Measurements from ENCODE around the gene TIE1.

The TIE1 gene

DNA sequence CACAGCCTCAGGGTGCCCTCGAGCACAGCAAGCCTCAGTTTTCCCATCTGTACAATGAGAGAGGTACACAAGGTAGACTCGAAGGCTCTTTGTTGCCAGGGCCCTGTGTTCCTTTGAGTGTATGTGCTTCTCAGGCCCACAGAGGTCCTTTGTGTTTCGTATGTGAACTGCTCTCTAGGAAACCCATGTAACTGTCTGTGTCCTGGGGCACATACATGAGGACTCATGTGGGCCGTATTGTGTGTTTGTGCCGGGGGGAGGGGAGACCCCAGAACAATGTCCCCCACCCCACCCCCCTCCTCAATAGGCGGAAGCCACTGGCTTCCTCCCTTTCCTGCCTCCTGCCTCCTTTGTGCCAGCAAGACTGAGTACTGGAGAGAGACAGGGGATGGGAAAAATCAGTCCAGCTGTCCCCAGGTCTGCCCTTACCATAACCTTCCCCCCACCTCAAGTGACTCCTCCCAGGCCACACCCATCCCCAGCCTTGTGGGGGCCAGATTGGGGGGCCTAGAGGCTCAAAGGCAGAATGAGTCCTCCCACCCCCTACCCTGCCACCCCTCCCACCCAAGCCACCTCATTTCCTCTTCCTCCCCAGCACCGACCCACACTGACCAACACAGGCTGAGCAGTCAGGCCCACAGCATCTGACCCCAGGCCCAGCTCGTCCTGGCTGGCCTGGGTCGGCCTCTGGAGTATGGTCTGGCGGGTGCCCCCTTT, at the start of gene TIE1:
TSS of gene TIE1 (plus strand) at position 605 of the 717 bp plus-strand sequence. CDS start at position 695, 90 bp downstream.
- DNase-seq (ENCODE audit: low spot score) = no peak

DNA sequence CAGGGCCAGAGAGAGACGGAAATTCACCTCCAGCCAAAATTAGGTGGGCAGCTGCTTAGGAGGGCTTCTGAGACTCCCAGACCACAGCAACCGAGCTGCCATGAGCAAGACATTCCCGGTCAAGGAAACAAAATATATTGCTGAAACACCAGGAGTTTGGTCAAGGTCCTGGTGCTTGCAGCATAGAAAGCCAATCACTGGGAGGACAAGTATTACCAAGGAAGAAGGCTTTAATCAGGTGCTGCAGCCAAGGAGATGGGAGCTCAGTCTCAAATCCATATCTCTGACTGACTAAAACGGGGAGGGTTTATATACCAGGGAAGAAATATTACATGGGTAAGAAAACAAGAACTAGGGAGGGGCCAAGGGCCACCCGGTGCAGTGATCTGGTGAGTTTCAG, 49.8 kb upstream of the TIE1 start:
- no peak for DNase-seq (ENCODE audit: low spot score)

DNA sequence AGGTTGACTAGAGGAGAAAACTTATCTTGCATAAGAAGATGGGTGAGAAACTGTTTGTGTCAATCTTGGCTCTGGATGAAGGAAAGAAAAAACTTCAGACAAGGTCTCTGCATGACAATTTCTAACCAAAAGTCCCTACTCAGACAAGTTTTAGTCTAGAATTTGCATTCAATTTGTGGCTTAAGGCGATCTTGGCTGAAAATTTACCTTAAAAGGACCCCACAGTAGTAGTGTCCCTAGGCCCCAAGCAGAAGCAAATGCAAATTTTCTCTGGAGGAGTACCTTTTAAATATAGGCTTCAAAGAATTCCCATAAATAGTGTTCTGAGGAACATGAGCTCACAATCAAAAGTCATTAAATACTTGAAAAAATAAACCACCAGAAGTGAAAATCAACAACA, 48.6 kb upstream of the TIE1 start:
- DNase-seq (ENCODE audit: low spot score) = no peak

DNA sequence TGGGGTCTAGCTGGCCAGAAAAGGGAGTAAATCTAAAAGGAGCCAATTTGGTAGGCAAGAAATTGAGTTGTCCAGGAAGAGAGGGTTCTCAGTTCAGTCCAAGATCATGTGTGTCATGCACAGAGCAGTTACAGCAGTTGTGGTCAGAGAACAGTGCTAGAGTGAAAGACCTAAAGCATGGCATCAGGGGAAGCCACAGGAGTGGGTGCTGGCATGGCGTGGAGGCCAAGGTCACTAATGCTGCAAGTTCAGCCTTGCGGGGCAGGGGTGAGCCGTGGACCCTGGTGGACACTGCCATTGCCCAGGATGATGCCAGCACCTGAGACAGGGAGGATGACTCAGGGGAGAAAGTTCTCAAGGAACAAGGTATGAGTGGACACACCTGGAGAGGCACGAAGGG, 47.6 kb upstream of the TIE1 start:
- DNase-seq (ENCODE audit: low spot score) = no peak

DNA sequence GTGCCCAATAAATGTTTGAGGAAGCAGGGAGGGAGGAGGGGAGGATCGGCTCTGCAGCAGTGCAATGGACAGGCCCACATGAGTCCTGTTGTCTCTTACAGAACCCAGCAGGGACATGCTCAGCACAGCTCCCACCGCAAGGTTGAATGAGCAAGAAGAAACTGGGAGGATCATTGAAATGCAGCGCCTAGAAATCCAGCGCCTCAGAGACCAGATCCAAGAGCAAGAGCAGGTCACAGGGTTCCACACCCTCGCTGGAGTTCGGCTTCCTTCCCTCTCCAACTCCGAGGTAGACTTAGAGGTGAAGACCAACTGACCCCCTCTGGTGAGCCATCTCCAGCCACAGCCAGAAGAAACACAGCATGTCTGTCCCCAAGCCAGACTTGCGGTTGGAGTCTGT, 46.9 kb upstream of the TIE1 start:
- DNase-seq (ENCODE audit: low spot score) = no peak

DNA sequence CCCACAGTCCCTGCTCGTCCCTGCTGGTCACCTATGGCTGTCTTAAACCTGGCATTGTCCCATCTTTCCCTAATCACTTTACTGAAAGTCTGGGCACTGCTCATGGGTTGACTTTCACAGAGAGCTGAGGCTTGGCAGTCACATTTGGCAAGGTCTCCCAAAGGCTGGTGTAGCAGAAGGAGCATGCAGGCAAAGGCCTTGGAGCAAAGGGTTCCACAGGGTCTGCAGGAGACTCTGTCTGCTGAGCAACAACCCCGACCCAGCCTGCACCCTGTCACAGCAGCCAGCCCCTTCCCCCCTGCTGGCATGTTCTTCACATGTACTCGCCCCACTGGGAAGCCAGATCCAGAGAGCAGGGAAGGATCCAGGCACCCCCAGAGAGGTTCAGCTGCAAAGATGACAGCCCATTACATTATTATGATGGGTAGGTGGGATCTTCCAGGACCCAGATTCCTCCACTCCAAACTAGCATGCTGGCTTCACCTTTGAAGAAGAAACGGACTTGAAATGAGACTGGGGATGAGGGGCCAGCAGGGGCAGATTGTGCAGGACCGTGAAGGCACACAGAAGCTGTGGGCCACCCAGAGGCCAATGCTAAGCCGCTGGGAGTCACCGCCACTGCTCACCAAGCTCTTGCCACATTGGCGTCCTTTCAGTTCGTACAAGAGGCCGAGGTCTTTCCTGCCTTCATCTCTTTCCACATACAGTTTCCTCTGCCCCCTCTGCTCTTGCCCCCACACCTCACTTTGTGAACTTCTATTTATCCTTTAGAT, 45.2 kb upstream of the TIE1 start:
- no peak for DNase-seq (ENCODE audit: low spot score)

DNA sequence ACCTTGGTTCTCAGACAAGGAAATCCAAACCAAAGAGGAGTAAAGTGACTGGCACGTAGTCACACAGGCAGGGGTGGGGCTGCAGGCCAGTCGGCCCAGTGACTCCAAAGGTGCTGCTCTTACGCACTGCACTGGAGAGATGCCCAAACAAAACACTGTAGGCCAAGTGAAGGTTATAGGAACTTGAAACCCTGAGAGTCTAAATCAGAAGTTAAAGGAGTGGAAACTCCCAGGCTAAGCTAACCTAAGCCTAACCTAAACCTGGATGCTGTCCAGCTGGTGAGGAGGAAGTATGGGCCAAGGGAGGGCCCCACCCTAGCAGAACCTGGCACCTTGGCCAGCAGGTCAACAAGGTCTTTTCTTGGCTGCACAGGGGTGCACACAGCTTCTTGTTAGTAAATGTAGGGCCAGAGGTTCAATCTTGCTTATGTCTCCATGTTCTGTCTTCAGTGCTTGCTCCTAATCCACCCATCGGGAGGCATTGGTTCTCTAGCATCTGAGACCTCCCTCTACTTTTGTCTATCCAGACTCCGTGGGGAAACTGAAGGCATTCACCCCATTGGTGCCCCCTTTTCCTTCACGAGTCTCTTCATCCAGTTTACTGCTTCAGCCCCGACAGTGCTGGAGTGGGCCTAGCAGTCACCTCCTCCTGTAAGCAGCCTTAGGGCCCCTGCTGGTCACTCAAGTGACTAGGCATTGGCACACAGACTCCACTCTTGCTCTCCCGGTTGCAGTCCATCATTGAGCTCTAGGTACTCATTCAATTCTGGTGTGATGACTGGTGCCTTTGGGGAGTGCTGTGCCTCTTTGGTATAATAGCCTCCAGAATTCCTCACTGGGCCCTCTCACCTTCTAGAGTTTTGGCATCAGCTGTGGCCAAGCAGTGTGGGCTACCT, 43.9 kb upstream of the TIE1 start:
- DNase-seq (ENCODE audit: low spot score) = no peak

DNA sequence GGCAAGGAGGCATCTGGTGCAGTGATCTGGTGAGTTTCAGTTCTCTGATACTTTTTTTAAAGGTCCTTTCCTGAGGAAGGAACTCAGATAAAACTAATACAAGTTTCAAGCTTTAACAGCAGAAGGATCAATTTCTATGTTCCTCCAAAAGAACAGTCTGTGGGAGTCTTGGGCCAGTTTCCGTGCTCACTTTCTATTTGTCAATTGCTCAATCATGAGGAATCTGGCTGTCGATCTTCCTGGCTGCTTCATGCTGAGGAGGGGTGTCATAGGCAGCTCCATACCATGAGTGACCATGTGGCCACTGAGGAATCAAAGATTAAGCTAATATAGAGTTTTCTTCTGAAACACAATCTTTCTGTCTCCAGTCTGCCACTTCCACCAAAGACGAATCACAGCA, 42.4 kb upstream of the TIE1 start:
- DNase-seq (ENCODE audit: low spot score) = no peak

DNA sequence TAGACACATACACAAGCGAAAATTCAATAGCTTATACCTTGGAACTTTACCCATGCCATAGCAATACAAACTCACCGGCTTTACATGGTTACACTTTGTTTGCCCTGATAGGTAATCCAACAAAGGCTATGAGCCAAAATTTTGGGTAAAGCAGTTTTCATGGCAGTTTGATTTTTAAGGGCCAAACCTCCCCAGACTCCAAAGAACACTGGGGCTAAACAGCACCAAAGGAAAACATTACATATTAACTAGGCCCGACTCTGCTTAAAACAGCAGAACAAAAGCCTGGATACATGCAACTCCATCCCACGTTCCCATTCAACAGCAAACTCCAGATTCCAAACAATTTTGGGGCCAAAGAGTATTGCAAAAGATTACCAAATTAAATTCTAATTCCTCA, 35.4 kb upstream of the TIE1 start:
- DNase-seq (ENCODE audit: low spot score) = no peak

DNA sequence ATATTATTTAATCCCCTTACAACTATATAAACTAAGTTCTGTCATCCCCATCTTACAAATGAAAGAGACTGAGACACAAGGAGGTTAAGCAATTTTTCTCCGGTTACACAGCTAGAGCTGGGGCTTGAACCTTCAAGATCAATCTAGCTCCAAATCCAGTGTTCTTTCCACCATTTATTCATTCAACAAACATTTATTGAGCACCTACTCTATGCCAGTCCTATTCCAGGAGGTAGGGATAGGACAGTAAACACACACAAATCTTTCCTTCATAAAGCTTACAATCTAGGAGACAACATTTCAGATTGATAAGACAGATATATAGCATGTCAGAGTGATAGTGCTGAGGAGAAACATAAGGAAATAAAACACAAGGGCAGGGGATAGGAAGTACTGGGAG, 33.9 kb upstream of the TIE1 start:
- no peak for DNase-seq (ENCODE audit: low spot score)

DNA sequence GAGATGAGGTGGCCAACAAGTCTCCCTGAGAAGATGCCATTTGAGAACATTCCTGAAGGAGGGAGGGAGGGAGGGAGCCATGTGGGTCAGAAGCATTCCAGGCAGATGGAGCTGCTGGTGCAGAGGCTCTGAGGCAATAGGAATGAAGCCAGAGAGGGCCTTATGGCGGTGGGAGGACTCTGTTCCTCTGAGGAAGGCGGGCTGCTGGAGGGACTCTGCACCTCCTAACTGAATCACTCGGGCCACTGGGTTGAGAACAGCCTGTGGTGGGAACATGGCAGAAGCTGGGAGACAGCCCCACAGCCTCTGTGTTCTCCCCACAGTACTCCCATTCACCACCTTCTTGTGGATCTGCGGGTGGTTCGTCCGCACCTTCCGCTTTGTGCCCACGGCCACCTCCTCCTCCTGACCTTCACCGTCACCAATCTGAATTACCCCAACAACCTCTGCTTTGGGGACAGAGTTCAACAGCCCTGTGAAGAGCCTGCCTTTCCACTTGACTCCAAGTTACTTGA, 33.4 kb upstream of the TIE1 start:
- DNase-seq (ENCODE audit: low spot score) = peak; percentile 83

DNA sequence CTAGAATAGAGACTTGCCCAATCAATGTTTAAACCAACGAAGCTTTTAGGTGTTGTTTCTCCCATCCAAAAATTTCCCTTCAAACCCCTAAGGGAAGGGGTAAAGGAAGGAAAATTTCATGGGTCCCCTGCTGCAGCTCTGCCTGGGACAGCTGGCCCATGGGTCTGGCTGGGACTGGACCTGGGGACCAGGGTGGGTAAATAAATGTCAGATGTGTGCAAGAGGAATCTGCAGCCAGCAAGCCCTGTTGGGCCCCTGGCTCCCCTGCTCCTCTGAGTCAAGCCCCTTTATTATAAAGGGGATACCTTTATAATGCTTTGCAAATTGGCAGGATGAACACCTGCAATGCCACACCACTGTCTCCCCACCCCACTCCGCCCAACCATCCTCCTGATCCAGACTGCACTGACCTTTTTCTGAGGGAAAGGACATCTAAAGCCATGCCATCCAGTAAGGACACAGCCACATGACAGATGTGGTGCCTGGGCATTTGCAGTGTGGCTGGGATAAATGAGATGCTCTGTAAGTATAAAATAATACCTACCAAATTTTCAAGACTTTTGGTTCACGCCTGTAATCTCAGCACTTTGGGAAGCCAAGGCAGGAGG, 32.9 kb upstream of the TIE1 start:
- DNase-seq (ENCODE audit: low spot score) = no peak

DNA sequence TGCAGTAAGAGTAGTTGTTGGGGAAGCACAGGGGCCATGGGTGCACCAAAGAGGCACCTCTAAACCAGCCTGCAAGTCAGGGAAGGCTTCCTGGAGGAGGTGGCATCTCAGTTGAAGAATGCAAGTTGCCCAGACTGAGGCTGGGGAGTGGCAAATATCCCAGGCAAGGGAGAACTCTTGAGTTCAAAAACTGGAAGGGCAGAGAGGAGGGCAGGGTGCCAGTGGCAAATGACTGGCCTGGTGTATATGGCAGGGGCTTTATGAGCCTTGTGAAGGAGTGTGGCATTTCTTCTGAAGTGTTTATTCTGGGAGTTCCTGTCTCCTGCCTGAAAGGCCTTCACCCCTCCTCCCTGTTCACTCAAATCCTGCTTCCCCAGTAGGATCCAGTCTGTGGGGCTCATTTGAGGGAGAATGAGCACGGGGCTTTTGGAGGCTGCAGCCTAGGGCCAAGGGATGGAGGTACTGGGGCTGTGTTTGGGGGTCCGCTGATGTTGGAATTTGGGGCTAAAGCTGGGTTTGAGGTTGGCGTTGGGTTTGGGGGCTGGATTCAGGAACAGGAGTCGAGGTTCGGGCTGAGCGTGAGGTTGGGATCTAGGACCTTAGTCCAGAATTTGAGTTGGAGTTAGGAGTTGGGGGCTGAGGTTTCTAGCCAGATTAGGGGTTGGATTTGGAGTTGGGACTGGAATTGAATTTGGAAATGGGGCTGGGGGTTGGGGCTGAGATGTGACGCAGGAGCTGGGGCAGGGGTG, 31.0 kb upstream of the TIE1 start, which contains the start of gene TMEM125:
TSS of gene TMEM125 (plus strand) at position 357 of the 749 bp plus-strand sequence. CDS start 2,740 bp downstream, outside the sequence.
- DNase-seq (ENCODE audit: low spot score) = peak; percentile 7

DNA sequence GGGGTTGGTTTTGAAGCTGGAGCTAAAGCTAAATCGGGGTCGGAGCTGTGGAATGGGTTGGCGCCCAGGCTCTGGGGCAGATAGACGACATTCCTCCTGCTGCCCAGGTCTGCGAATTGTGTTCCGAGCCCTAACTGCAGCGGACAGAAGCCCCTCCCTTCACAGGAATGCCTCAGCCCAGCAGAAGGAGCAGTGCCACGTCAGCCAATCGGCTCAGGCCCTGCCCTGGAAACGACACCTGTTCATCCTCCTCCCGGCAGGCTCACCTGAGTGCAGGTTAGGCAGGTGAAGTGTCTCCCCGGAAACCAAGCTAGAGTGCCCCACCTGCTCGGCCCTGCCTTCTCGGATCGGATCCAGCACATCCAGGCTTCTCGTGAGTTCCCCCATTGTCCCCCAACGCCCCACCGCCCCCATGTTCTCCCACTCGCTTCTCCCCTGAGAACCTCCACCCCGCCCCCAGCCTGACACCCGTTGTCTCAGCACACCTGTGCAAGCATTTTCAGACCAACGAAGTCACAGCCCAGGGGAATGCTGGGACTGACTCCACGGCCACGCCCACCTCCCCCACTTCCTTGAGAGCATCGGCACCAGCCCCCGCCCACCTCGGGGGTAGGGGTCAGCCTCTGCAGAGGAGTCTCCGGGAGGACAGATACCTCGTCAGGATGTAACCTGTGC, 30.2 kb upstream of the TIE1 start:
- peak; percentile 32 for DNase-seq (ENCODE audit: low spot score)

DNA sequence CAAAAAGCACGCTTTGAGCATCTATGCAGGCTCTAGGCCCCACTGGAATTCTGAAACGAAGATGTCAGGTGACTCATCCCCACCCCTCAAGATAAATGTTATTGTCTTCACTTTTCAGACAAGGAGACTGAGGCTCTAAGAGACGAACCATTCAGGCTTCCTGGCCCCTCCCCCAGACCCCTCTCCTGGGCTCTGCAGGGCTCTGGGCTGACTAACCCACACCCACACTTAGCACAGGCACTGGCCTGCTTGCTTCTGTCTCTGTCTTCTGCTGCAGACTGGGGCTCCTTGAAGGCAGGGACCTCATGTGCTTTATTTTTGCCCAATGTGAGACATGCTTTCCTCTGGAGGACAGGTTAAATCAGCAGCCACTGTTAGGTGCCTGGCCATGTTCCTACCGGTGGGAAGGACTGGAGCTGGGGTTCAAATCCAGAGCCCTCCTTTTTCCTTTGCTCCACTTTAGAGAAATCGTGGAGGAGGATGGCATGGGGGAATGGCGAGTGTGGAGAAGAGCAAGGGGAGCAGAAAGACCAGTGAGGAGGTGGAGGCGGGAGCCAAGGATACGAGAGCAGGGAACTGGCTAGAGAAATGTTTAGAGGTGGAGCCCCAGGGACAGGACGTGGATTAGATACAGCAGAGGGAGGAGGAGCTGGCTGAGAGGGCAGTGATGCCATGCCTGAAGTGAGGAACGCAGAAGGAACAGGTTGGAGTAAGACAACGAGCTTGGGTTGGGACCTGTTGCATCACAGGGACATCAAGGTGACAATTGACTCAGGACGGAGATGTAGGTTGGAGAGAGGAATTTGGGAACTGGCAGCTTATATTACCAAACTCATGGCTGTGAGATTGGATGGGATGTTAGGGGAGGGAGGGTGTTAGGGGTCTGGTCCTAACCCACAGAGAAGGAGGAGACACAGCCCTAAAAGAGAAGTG, 29.3 kb upstream of the TIE1 start:
- no peak for DNase-seq (ENCODE audit: low spot score)

DNA sequence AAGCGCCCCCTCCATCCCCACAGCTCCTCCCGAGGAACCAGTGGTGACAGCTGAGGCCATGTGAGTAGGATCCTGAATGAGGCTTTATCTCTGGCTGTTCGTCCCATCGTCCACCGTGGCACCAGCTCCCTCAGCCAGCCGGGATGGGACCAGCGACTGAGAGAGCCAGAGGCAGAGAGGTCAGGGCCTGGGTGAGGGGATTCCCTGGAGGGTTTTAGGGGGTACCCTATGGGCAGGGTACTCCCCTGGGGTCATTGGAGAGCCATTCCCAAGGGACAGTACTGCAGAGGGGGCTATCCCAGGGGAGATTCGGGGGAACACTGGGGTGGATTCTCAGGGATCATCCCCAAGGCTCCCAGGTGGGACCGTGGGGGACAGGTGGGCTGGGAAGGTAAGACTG, 28.6 kb upstream of the TIE1 start:
- DNase-seq (ENCODE audit: low spot score) = no peak

DNA sequence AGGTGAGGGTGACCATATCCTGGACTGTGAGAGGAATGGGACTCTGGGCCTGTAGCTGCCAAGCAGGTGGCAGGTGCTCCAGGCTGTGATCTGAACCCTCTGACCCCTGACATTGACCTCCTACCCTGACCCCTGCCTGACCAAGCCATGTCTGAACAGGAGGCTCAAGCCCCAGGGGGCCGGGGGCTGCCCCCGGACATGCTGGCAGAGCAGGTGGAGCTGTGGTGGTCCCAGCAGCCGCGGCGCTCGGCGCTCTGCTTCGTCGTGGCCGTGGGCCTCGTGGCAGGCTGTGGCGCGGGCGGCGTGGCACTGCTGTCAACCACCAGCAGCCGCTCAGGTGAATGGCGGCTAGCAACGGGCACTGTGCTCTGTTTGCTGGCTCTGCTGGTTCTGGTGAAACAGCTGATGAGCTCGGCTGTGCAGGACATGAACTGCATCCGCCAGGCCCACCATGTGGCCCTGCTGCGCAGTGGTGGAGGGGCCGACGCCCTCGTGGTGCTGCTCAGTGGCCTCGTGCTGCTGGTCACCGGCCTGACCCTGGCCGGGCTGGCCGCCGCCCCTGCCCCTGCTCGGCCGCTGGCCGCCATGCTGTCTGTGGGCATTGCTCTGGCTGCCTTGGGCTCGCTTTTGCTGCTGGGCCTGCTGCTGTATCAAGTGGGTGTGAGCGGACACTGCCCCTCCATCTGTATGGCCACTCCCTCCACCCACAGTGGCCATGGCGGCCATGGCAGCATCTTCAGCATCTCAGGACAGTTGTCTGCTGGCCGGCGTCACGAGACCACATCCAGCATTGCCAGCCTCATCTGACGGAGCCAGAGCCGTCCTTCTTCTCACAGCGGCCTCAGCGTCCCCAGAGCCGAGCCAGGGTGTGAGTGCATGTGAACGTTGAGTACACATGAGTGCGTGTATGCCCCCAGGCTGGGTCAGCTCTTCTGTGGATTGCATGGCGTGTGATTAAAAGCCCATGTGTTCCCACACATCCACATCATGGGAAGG, 27.9 kb upstream of the TIE1 start:
- no peak for DNase-seq (ENCODE audit: low spot score)

DNA sequence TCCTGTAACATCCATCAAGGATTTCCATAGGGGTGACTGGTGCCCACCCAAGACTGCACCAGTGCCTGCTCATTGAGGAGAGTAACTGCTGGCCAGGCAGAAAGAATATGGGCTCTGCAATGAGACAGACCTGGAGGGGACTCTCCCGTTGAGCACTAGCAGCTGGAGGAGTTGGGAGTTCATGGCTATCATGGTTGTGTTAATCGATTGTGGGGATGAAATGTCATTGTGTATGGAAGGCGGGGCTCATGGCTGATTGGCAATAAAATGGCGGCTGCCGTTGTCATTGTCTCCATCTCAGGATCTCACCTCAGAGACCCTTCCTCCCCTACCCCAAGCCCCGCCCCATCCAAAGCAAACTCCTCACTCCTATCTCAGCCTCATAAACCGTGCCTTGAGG, 27.1 kb upstream of the TIE1 start:
- DNase-seq (ENCODE audit: low spot score) = no peak

All from GM03348 (cell line).